ENCODE results near the gene ERC2.

- TF ChIP-seq SNAI2 (CRISPR knock-in tag; IDR thresholded peaks at IDR 0.05) (no peak), OSR1 (CRISPR knock-in tag; IDR thresholded peaks at IDR 0.05) (no peak), RARB (CRISPR knock-in tag; IDR thresholded peaks at IDR 0.05) (no peak), BACH2 (CRISPR knock-in tag; IDR thresholded peaks at IDR 0.05; ENCODE audit: borderline replicate concordance) (no peak), ISL1 (CRISPR knock-in tag; IDR thresholded peaks at IDR 0.05) (peak; percentile 71)
Measured at GRCh38 chr3:55634345-55634744, 833.9 kb downstream of the ERC2 start.

All from SK-N-SH treated with all-trans-retinoic acid at 6 μM for 48 hours (cell line).